Mammary epithelial cell (primary cell): ENCODE measurements around the gene SMIM29.
"Not testable (repeated sequence)": the region's sequence is repeated elsewhere in the genome, so short reads cannot be mapped to it uniquely, and the experiment has no call there.

ENCODE experiments used
- EZH2 ChIP-seq: IDR thresholded peaks from 2 replicates; pipeline ENCODE4 v1.6.1; 2012; ENCODE audit warnings: low read length, inconsistent platforms, borderline replicate concordance
- TF ChIP-seq, protein P1 (sequence below), 2 donors: IDR thresholded peaks in 1 of 2; conservative IDR thresholded peaks in 1 of 2; 2 replicates each; pipeline ENCODE4 v1.5.1; 2011 to 2012; ENCODE audit warnings: inconsistent platforms in 2 of 2, low read length in 2 of 2, mild to moderate bottlenecking in 2 of 2, control low read depth in 1 of 2, low read depth in 1 of 2; ENCODE audit not compliant: insufficient read depth in 1 of 2; ENCODE audit errors: extremely low read depth in 1 of 2

DNA sequence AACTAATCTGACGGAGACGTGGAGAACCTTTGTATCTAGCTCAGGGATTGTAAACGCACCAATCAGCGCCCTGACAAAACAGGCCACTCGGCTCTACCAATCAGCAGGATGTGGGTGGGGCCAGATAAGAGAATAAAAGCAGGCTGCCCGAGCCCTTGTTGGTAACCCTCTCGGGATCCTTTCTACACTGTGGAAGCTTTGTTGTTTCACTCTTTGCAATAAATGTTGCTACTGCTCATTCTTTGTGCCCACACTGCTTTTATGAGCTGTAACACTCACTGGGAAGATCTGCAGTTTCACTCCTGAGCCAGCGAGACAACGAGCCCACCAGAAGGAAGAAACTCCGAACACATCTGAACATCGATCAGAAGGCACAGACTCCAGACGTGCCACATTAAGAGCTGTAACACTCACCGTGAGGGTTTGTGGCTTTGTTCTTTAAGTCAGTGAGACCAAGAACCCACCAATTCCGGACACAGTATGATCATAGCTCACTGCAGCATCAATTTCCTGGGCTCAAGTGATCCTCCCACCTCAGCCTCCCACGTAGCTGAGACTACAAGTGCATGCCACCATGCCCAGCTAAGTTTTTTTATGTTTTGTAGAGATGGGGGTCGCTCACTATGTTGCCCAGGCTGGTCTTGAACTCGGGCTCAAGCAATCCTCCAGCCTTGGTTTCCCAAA is 21.0 kb upstream of the SMIM29 start:
- TF ChIP-seq, protein P1, sequence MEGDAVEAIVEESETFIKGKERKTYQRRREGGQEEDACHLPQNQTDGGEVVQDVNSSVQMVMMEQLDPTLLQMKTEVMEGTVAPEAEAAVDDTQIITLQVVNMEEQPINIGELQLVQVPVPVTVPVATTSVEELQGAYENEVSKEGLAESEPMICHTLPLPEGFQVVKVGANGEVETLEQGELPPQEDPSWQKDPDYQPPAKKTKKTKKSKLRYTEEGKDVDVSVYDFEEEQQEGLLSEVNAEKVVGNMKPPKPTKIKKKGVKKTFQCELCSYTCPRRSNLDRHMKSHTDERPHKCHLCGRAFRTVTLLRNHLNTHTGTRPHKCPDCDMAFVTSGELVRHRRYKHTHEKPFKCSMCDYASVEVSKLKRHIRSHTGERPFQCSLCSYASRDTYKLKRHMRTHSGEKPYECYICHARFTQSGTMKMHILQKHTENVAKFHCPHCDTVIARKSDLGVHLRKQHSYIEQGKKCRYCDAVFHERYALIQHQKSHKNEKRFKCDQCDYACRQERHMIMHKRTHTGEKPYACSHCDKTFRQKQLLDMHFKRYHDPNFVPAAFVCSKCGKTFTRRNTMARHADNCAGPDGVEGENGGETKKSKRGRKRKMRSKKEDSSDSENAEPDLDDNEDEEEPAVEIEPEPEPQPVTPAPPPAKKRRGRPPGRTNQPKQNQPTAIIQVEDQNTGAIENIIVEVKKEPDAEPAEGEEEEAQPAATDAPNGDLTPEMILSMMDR (conservative IDR thresholded peaks at IDR 0.05 in 1 of 2, IDR thresholded peaks at IDR 0.05 in 1 of 2; ENCODE audit: extremely low read depth in 1 of 2, insufficient read depth in 1 of 2, low read depth in 1 of 2, low read length in 2 of 2), result not testable (repeated sequence)
- not testable (repeated sequence) for TF ChIP-seq EZH2
